ENCODE data around the gene LIF. TPM values are rescaled to one million over a fixed set of nuclear protein-coding genes. Genes with fewer than 3 reads are reported as not detected.
"Not testable (repeated sequence)": the region's sequence is repeated elsewhere in the genome, so short reads cannot be mapped to it uniquely, and the experiment has no call there.

The LIF gene
- total and polyA plus RNA-seq, 4 donors, result 0.08 to 0.10 (median 0.09) TPM; not detected in 1

DNA sequence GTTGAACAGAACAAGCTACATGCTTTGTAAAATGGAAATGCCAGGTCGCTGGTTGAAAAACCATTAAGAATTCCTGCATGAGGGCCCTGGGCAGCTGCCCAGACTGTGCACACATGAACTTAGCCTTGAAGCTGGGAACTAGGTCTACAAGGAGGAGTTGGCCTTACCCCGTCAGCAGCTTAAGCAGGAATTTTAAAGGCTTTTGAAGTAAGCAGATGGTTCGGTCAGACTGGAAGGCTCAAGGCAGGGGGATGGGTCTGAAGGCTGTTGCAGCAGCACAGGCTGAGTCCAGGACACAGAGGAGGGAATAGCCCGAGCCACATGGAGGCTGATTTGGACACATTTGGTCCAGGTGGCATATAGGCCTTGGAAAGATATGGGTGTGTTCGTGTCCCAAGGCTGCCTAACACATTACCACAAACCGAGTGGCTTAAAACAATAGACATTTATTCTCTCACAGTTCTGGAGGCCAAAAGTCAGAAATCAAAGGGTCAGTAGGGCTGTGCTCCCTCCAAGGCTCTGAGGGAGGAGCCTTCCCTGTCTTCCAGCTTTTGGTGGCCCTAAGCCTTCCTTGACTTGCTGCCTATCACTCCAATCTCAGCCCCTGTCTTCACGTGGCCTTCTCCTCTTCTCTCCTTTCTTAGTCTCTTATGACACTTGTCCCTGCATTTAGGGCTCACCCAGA lies 11.6 kb downstream of the LIF start (continued):
- TF ChIP-seq YY1 (IDR thresholded peaks at IDR 0.05), result no peak

DNA sequence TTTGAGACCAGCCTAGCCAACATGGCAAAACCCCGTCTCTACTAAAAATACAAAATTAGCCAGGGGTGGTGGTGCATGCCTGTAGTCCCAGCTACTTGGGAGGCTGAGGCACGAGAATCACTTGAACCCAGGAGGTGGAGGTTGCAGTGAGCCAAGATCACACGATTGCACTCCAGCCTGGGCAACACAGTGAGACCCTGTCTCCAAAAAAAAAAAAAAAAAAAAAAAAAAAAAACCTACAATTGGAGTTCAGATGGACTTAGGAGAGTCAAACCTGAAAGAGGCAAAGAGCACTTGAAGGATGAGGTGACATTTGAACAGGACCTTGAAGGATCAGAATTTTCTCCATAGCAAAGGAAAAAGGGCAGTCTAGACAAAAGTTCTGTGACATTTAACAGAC lies 12.2 kb downstream of the LIF start:
- not testable (repeated sequence) for H3K4me1 ChIP-seq (ENCODE audit: control insufficient read depth in 4 of 4, insufficient read depth in 4 of 4, low read length in 3 of 4); H3K4me3 ChIP-seq (ENCODE audit: low read depth in 1 of 3, low read length in 3 of 3); H3K9ac ChIP-seq (ENCODE audit: low read depth in 1 of 2, low read length in 2 of 2); H3K36me3 ChIP-seq (ENCODE audit: control insufficient read depth in 4 of 4, insufficient read depth in 3 of 4, low read depth in 1 of 4, low read length in 3 of 4); H3K9me3 ChIP-seq (ENCODE audit: control insufficient read depth in 4 of 4, low read length in 3 of 4); H3K27me3 ChIP-seq (ENCODE audit: control insufficient read depth in 4 of 4, insufficient read depth in 4 of 4, low read length in 3 of 4); H3K27ac ChIP-seq (ENCODE audit: low read depth in 1 of 2, low read length in 2 of 2); DNase-seq (ENCODE audit: low spot score)
- 93% methylated on average over 3 of the region's 3 CpGs for WGBS

DNA sequence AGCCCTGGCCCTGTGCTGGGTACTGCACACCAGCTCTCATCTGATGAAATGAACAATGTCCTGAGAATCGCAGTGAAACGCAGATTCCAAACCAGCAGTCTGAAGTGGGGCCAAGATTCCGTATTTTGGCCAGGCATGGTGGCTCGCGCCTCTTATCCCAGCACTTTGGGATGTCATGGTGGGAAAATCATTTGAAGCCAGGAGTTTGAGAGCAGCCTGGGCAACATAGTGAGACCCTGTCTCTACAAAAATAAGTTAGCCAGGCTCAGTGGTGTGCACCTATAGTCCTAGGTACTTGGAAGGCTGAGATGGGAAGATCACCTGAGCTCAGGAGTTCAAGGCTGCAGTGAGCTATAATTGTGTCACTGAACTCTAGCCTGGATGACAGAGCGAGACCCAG lies 13.0 kb downstream of the LIF start:
- H3K27me3 ChIP-seq (ENCODE audit: control insufficient read depth in 4 of 4, insufficient read depth in 4 of 4, low read length in 3 of 4), result peaks cover 0 to 3% (median 0%) of the 10 kb centered on the region in 4 donors
- H3K36me3 ChIP-seq (ENCODE audit: control insufficient read depth in 4 of 4, insufficient read depth in 3 of 4, low read depth in 1 of 4, low read length in 3 of 4), result no peaks in the 10 kb centered on the region
- H3K4me1 ChIP-seq (ENCODE audit: control insufficient read depth in 4 of 4, insufficient read depth in 4 of 4, low read length in 3 of 4), result no peaks in the 10 kb centered on the region
- TF ChIP-seq, protein P1, sequence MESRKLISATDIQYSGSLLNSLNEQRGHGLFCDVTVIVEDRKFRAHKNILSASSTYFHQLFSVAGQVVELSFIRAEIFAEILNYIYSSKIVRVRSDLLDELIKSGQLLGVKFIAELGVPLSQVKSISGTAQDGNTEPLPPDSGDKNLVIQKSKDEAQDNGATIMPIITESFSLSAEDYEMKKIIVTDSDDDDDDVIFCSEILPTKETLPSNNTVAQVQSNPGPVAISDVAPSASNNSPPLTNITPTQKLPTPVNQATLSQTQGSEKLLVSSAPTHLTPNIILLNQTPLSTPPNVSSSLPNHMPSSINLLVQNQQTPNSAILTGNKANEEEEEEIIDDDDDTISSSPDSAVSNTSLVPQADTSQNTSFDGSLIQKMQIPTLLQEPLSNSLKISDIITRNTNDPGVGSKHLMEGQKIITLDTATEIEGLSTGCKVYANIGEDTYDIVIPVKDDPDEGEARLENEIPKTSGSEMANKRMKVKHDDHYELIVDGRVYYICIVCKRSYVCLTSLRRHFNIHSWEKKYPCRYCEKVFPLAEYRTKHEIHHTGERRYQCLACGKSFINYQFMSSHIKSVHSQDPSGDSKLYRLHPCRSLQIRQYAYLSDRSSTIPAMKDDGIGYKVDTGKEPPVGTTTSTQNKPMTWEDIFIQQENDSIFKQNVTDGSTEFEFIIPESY (IDR thresholded peaks at IDR 0.05), result no peak
- TF ChIP-seq, protein P2, sequence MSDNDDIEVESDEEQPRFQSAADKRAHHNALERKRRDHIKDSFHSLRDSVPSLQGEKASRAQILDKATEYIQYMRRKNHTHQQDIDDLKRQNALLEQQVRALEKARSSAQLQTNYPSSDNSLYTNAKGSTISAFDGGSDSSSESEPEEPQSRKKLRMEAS (IDR thresholded peaks at IDR 0.05), result no peak
- no peak for TF ChIP-seq FOXA2 (IDR thresholded peaks at IDR 0.05)
- no peak overlapping the region for H3K9ac ChIP-seq (ENCODE audit: low read depth in 1 of 2, low read length in 2 of 2)
- DNase-seq (ENCODE audit: low spot score), result no peak
- no peak overlapping the region for H3K27ac ChIP-seq (ENCODE audit: low read depth in 1 of 2, low read length in 2 of 2)
- no peak overlapping the region for H3K4me3 ChIP-seq (ENCODE audit: low read depth in 1 of 3, low read length in 3 of 3)
- no peaks in the 10 kb centered on the region for H3K9me3 ChIP-seq (ENCODE audit: control insufficient read depth in 4 of 4, low read length in 3 of 4)
- 94% methylated on average over 6 of the region's 6 CpGs for WGBS

DNA sequence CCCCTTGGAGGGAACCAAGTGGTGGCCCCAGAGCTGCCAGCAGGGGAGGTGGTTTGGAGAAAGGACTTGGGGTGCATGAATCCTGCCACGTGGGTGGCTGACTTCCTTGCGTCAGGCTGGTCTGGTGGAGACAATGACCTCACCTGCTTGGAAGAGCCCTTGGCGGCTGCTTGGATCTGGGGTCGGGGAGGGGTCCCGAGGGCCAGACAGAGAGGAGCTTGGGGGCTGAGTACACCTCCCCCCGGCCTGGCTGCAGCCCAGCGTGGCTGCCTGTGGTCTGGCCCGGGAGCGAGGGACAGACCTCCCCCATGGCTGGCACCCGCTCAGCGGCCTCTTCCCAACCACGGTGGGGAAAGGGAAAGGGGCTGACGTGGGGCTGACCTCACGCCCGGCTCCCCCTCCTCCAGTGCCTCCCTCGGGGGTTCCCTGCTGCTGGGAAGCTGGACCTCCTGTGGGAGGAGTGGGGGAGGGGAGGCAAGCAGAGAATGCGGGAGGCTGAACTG lies 13.8 kb downstream of the LIF start:
- TF ChIP-seq RXRA (IDR thresholded peaks at IDR 0.05) (no peak), NR2F2 (IDR thresholded peaks at IDR 0.05) (no peak), HNF4G (IDR thresholded peaks at IDR 0.05) (no peak), FOXA2 (IDR thresholded peaks at IDR 0.05) (no peak)
- TF ChIP-seq, protein P1 (IDR thresholded peaks at IDR 0.05), result no peak
- DNase-seq (ENCODE audit: low spot score), result no peak
- Histone ChIP-seq H3K27ac (ENCODE audit: low read depth in 1 of 2, low read length in 2 of 2) (no peak overlapping the region), H3K9me3 (ENCODE audit: control insufficient read depth in 4 of 4, low read length in 3 of 4) (no peaks in the 10 kb centered on the region), H3K27me3 (ENCODE audit: control insufficient read depth in 4 of 4, insufficient read depth in 4 of 4, low read length in 3 of 4) (peaks cover 0 to 3% (median 0%) of the 10 kb centered on the region in 4 donors), H3K36me3 (ENCODE audit: control insufficient read depth in 4 of 4, insufficient read depth in 3 of 4, low read depth in 1 of 4, low read length in 3 of 4) (no peaks in the 10 kb centered on the region), H3K4me1 (ENCODE audit: control insufficient read depth in 4 of 4, insufficient read depth in 4 of 4, low read length in 3 of 4) (no peaks in the 10 kb centered on the region), H3K4me3 (ENCODE audit: low read depth in 1 of 3, low read length in 3 of 3) (no peak overlapping the region), H3K9ac (ENCODE audit: low read depth in 1 of 2, low read length in 2 of 2) (no peak overlapping the region)
- WGBS, result 50% methylated on average over 17 of the region's 17 CpGs

Data from liver (tissue), 9 donors.